UCSD-AML1 (cell line): ENCODE data around the gene TLE2.
"Not testable (repeated sequence)": the region's sequence is repeated elsewhere in the genome, so short reads cannot be mapped to it uniquely, and the experiment has no call there.

Experiments
- DNase-seq: peaks from one replicate; lab custom pipeline; 2025; ENCODE audit not compliant: unreplicated experiment; lab: John Stamatoyannopoulos, UW

Gene TLE2

DNA sequence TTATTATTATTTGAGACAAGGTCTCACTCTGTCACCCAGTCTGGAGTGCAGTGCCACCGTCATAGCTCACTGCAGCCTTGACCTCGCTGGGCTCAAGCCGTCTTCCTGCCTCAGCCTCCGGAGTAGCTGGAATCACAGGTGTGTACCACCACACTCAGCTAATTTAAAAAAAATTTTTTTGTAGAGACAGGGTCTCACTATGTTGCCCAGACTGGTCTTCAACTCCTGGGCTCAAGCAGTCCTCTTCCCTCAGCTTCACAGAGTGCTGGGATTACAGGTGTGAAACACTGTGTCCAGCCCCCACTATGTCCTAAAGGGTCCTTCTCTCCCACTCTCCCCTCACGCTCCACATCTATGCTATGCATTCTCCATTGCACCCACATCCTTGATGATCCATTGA, 9.1 kb upstream of the TLE2 start:
- no peak for DNase-seq

DNA sequence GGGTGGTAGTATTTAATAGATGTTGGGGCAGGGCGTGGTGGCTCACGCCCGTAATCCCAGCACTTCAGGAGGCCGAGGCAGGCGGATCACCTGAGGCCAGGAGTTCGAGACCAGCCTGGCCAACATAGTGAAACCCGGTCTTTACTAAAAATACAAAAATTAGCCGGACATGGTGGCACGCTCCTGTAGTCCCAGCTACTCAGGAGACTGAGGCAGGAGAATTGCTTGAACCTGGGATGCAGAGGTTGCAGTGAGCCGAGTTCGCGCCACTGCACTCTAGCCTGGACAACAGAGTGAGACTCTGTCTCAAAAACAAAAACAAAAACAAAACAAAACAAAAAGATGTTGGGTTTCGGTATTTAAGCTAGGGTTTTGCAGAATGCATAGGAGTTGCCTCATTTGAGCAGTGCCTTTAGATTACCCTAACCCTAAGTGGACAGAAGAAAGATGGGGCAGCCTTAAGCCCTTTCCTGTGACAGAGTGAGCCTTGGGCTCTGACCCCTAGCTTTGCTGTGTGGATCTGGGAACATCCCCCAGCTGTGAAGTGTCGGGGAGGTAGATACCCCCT, 8.0 kb upstream of the TLE2 start:
- not testable (repeated sequence) for DNase-seq

DNA sequence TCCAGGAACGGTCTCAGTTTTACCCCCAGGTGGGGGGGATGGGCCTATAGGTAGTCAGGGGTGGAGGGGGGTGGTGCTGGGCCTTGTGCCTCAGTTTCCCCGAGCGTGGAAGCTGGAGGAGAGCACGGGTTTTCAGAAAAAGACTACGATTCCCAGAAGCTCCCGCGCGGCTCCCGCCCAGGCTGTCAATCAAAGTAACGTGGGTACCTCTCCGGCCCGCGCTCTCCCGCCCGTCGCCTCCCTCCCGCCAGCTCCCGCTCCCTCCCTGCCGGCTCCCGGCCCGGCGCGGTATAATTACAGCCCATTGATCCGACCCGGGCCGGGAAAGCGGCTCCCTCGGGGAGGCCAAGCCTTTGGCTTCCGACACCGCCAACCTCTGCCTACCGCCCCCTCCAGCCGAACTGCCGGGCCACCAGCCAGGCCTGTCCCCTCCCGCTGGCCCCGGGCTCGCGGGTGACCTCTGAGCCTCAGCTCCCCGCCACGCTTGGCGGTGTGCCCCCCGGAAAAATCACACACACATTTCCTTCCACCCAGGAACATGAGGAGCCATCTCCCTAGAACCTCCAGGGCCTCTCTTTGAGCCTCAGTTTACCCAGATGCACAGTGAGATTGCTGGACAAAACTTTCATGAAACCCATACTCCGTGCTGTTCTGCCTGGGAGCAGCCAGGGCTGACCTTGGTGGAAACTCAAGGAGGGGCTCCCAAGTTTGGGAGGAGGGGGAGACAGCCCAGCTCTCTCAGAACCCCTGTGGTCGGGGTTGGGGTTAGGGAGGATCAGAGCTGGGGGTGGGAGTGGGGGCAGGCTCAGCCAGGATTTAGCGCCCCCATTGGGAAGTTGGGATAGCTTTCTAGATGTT, 7.3 kb upstream of the TLE2 start:
- DNase-seq, result peak; percentile 82

- DNase-seq, result peak; percentile 94
Measured at GRCh38 chr19:3035542-3036118, 6.5 kb upstream of the TLE2 start.

DNA sequence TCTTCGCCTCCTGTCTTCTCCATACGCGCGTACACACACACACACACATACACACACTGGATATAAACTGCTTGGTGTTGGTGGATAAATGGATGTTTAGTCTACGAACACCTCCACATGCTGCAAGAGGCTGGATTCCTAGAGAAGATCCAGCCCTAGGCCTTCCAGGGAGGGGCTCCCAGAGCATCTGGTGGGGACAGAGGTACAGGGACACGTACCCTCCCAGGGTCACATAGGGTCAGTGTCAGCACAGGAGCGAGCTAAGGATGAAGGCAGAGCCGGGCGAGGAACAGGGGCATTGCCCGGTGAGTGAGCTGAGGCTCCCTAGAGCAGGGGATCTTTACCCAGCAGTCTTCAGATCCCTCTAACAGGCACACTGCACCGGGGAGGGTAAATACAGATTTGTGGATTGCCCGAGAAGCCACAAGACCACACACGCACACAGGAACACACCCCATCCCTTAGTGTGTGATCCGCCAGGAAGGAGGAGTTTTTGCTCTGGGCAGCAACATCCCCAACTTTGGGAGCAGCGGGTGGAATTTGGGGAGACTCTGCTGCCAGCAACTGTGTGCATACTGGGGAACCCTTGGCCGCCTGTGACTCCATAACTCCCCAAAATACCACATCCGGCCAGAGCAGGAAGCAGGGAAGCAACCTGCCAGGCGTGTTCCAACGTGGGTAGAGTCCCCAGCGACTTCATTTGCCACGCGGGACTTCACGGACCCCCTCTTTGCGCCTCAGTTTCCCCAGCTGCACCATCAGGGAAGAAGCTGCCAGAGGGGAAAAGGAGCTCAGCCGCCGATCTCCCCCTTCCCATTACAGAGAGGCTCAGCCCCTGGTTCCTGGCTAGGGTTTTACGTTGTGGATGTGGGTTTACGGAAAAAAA, 5.8 kb upstream of the TLE2 start:
- peak; percentile 66 for DNase-seq

- DNase-seq, result no peak
Measured at GRCh38 chr19:3034406-3034655, 5.3 kb upstream of the TLE2 start.

- DNase-seq, result no peak
Measured at GRCh38 chr19:3033595-3034405, 4.7 kb upstream of the TLE2 start.

GRCh38 chr19:3031607-3031867, 2.5 kb upstream of the TLE2 start:
- DNase-seq, result no peak

DNA sequence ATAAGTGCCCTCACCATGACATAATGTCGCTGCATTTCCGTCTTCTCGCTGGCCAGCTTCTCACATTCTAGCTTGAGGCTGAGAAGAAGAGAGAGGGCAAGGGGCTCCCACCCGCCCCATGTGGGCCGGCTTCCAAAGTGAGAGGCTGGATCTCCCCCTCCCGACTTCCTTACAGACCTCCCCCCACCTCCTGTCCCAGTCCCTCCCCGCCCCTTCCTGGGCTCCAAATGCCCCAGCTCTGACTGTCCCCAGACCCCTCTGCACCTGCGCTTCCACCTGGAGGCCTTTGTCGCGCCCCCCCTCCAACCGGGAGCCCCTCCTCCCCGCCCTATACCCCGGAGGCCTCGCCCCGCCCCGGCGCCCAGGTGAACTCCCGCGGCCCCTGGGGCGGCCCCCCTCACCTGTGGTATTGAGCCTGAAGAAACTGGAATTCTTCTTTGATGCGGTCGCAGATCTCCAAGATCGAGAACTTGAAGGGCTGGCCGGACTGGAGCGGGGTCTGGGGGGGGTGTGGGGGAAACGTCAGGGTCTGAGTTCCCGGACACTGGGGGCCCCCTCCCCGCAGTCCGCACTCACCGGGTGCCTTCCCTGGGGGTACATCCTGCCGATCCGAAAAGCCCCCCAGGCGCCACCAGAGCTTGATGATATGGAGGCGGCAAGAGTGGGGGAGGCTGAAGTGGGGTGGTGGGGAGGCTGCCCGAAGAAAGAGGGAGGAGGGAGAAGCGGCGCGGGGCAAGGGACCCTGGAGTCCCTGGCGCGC, 595 bp downstream of the TLE2 start:
- no peak for DNase-seq

DNA sequence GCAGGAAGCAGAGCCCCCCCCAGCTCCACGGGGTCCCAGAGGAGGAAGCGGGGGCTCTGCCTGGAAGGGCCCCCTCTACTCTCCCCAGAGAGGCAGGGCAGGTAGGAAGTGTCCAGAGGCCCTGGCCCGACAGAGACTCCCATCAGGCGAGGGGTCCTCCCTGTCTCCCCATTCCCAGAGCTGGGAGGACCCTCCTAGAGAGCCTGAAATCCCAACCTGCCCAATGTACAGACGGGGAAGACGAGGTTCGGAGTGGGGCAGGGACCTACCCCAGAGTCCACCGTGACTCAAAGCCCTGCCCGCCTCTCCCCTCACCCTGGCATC, 1.1 kb downstream of the TLE2 start:
- no peak for DNase-seq

DNA sequence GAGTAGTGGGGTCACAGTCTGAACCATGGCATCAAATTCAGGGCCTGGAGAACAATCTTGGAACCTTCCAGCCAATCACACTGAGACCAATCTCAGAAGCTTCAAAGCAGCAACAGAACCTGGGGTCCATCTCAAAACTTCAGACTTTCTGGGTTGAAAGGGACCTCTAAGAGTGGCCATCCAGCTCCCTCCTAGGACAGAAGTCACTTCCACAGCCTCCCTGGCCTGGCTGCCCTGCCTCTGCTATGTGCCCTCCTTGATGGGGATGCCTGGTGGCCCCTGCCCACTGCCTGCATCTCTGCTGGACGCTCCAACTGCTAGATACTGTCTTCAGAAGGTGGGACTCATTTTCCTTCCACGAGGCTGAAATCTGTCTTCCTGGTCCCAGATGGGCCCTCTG, 1.8 kb downstream of the TLE2 start:
- no peak for DNase-seq

DNA sequence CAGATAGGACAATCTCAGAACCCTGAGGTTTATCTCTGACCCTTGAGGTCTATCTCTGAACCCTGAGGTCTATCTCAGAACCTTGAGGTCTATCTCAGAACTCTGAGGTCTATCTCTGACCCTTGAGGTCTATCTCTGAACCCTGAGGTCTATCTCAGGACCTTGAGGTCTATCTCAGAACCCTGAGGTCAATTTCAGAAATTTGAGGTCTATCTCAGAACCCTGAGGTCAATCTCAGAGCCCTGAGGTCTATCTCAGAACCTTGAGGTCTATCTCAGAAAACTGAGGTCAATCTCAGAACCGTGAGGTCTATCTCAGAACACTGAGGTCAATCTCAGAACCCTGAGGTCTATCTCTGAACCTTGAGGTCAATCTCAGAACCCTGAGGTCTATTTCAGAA, 2.3 kb downstream of the TLE2 start:
- DNase-seq, result no peak

GRCh38 chr19:3025549-3025886, 3.6 kb downstream of the TLE2 start:
- DNase-seq, result no peak

GRCh38 chr19:3024870-3025548, 4.1 kb downstream of the TLE2 start:
- DNase-seq, result no peak

- DNase-seq, result no peak
Measured at GRCh38 chr19:3024509-3024869, 4.6 kb downstream of the TLE2 start.

GRCh38 chr19:3020321-3020960, 8.6 kb downstream of the TLE2 start:
- no peak for DNase-seq

- no peak for DNase-seq
Measured at GRCh38 chr19:3019211-3019854, 9.7 kb downstream of the TLE2 start.

DNA sequence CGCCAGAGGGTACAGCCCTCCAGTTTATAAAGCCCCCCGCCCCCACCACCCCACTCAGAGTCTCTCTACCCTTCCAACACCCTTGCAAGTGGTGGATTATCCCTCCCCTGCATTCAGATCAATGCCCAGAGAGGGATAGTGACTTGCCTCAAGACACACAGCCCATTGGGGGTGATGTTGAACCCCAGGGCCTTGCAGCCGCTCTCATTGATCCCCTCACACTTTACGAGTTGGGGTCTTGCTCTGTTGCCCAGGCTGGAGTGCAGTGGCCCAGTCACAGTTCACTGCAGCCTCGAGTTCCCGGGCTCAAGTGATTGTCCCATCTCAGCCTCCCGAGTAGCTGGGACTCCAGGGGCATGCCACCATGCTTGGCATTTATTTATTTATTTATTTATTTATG, 11.2 kb downstream of the TLE2 start:
- no peak for DNase-seq
